ENCODE measurements around the gene KLHL12.
"Not testable (repeated sequence)": the region's sequence is repeated elsewhere in the genome, so short reads cannot be mapped to it uniquely, and the experiment has no call there.

The KLHL12 gene

GRCh38 chr1:202952099-202952498, 25.1 kb upstream of the KLHL12 start:
- in situ Hi-C loops (cut with HindIII; ENCODE audit: low sequenced_read_pairs): loop anchor here (10.0 kb wide), 1 partner anchor 47 kb away; no protein-coding TSS in a partner anchor

GRCh38 chr1:202951437-202951836, 24.4 kb upstream of the KLHL12 start:
- in situ Hi-C loops (cut with HindIII; ENCODE audit: low sequenced_read_pairs): loop anchor here (10.0 kb wide), 1 partner anchor 47 kb away; no protein-coding TSS in a partner anchor

DNA sequence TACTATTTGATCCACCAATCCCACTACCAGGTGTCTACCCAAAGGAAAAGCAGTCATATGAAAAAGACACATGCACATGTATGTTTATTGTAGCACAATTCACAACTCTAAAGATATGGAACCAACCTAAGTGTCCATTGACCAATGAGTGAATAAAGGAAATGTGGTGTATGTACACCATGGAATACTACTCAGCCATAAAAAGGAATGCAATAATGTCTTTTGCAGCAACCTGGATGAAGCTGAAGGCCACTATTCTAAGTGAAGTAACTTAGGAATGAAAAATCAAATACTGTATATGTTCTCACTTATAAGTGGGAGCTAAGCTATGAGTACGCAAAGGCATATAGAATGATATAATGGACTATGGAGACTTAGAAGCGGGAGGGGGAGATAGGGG, 18.4 kb upstream of the KLHL12 start:
- in situ Hi-C loops (cut with HindIII; ENCODE audit: low sequenced_read_pairs): no loop called here

GRCh38 chr1:202944438-202944921, 17.4 kb upstream of the KLHL12 start:
- in situ Hi-C loops (cut with HindIII; ENCODE audit: low sequenced_read_pairs): no loop called here

DNA sequence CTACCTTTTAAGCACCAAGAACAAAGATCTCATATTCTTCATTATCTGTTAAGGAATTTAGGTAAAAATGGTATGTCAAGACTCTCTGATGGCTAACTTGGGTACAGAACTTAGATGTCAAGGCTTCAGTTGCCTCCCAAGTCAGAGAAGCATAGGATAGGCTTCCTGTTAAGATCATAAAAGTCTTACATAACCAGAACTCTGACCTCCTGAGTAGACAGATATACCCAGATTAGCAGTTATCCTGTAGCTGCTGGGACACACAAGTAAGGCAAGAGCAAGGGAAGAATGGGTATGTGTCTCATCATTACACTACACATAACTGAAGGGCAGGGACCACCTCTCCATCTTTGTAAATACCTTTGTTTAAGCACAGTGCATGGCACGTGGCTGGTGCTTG, 15.4 kb upstream of the KLHL12 start:
- in situ Hi-C loops (cut with HindIII; ENCODE audit: low sequenced_read_pairs): no loop called here

DNA sequence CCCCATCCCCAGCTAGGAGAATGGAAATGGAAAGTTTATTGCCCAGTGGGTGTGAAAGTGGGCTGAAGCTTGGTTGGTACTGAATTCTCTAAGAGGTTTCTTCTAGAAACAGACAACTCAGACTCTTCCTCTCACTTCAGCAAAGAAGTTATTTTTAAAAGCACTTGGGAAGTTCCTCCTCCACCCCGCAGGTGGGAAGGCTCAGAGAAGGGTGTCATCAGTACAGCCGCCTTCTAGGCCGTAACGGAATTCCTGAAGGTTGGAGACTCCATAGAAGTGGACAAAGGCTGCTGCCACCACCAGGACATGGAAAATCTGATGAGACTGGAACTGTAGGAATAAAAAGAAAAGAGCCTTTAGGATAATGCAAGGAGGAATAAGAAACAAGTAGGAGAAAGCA, 14.3 kb upstream of the KLHL12 start:
- in situ Hi-C loops (cut with HindIII; ENCODE audit: low sequenced_read_pairs): no loop called here

DNA sequence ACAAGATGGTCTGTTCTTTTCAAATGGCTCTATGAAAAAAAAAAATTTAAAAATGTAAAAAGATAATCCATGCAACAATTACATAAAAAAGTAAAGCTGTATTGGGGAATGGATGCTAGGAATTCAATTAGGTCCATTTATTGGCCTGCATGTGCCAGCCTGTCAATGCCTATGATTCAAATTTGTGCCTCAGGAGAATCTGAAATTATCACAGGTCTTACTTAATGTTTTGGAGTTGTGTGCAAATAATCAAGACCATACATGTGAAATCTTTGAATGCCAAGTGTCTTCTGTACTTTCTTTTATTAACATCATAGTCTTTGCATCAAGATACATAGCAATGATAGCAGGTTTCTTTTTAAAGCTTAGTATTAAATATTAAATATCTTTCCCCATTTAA, 13.5 kb upstream of the KLHL12 start:
- in situ Hi-C loops (cut with HindIII; ENCODE audit: low sequenced_read_pairs): no loop called here

DNA sequence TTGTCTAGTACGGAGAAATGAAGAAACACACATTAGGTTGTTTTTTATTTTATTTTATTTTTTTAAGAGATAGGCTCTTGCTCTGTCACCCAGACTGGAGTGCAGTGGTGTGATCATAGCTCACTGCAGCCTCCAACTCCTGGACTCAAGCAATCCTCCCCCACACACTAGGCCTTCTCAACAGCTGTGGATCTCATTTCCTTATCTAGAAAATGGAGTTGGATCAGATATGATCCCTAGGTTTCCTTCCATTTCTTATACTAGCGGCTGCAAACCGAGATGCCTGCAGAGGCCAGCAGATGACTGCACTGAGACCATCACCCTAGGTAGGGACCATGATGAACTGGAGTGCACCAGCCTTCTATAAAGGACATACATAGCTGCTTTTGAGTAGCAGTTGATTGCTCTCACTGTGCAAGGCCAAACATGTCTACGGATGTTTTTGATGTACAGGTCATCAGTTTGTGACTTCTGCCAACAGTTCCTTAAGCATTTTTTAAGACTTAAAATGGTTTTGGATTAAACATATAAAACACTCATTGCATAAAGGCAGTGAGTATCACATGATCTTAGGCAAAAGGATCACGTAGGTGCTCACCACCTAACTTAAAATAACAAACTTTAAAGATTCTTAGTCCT, 11.4 kb upstream of the KLHL12 start:
- in situ Hi-C loops (cut with HindIII; ENCODE audit: low sequenced_read_pairs): no loop called here

- in situ Hi-C loops (cut with HindIII; ENCODE audit: low sequenced_read_pairs): not testable (repeated sequence)
Measured at GRCh38 chr1:202936409-202936808, 9.4 kb upstream of the KLHL12 start.

GRCh38 chr1:202935844-202936243, 8.8 kb upstream of the KLHL12 start:
- in situ Hi-C loops (cut with HindIII; ENCODE audit: low sequenced_read_pairs): no loop called here

DNA sequence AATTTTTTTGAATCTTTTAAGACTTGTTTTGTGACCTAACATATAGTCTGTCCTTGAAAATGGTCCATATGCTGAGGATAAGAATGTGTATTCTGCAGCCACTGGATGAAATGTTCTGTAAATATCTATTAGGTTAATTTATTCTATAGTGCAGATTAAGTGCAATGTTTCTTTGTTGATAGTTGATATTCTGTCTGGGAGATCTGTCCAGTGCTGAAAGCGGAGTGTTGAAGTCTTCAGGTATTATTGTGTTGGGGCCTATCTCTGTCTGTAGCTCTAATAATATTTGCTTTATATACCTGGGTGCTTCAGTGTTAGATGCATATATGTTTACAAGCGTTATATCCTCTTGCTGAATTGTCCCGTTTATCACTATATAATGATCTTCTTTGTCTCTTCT, 7.7 kb upstream of the KLHL12 start:
- in situ Hi-C loops (cut with HindIII; ENCODE audit: low sequenced_read_pairs): no loop called here

- in situ Hi-C loops (cut with HindIII; ENCODE audit: low sequenced_read_pairs): no loop called here
Measured at GRCh38 chr1:202932476-202932875, 5.4 kb upstream of the KLHL12 start.

- in situ Hi-C loops (cut with HindIII; ENCODE audit: low sequenced_read_pairs): no loop called here
Measured at GRCh38 chr1:202923533-202923932, 3.5 kb downstream of the KLHL12 start.

GRCh38 chr1:202919615-202920014, 7.4 kb downstream of the KLHL12 start:
- in situ Hi-C loops (cut with HindIII; ENCODE audit: low sequenced_read_pairs): loop anchor here (5.0 kb wide), 1 partner anchor 67 kb away; no protein-coding TSS in a partner anchor

DNA sequence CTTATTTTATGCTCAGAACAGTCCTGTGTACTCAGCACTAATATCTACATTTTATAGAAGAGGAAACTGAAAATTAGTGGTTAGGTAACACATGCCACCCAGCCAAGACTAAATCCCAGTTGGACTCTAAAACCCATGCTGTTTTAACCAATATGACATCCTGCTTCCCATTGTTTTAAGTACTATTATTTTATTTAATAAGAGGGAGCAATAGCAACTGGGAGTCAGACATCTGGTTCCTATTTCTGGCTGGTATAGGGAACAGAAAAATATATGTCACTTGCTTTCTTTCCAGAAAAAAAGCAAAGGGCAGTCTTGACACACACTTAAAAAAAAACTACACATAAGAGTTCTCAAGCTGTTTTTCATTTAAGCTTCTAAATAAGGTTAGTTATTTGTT, 11.9 kb downstream of the KLHL12 start:
- in situ Hi-C loops (cut with HindIII; ENCODE audit: low sequenced_read_pairs): loop anchor here (5.0 kb wide), 1 partner anchor 63 kb away; no protein-coding TSS in a partner anchor

DNA sequence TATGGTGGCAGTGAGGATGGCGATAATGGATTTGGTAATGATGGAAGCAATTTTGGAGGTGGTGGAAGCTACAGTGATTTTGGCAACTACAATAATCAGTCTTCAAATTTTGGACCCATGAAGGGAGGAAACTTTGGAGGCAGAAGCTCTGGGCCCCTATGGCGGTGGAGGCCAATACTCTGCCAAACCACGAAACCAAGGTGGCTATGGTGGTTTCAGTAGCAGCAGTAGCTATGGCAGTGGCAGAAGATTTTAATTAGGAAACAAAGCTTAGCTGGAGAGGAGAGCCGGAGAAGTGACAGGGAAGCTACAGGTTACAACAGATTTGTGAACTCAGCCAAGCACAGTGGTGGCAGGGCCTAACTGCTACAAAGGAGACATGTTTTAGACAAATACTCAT, 14.6 kb downstream of the KLHL12 start:
- in situ Hi-C loops (cut with HindIII; ENCODE audit: low sequenced_read_pairs): not testable (repeated sequence)

DNA sequence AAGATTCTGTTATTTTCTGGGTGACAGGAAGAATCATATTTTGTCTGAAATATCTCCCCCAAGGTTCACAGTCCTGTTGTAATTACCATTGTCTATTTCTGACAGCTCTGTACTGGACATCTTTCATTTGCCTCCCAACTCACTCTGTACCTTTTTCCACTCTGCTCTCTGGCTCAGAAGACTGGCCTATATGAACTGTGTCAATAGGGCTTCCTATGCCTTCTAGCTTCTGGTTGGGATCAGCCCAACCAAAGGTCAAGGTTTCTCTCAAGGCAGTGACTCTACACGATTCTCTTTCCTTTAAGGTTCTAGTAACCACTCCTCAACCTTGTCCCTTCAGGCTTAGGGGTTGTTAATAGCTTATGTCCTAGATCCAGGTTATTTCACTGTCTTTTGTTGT, 17.5 kb downstream of the KLHL12 start:
- in situ Hi-C loops (cut with HindIII; ENCODE audit: low sequenced_read_pairs): loop anchor here (10.0 kb wide), 1 partner anchor 45 kb away; the partner anchor contains the start of gene ADIPOR1

- in situ Hi-C loops (cut with HindIII; ENCODE audit: low sequenced_read_pairs): loop anchor here (10.0 kb wide), 1 partner anchor 46 kb away; the partner anchor contains the start of gene ADIPOR1
Measured at GRCh38 chr1:202908998-202909397, 18.0 kb downstream of the KLHL12 start.

DNA sequence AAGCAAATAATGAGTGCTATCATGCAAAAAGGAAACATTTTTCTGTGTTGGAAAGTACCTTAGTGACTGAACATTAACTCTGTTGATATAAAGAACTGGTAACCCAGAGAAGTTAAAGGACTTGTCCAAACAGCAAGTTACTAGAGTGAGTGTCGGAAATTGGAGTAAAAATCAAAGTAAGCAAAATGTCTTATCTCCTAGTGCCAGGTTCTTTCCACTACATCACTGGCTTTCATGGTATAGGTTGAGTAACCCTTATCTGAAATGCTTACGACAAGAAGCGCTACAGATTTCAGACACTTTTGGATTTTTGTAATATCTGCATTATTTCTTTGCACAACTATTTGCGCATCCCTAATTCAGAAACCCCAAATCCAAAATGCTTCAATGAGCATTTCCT, 21.7 kb downstream of the KLHL12 start:
- in situ Hi-C loops (cut with HindIII; ENCODE audit: low sequenced_read_pairs): loop anchor here (10.0 kb wide), 1 partner anchor 49 kb away; the partner anchor contains the start of gene ADIPOR1

GRCh38 chr1:202903808-202904207, 23.2 kb downstream of the KLHL12 start:
- in situ Hi-C loops (cut with HindIII; ENCODE audit: low sequenced_read_pairs): loop anchor here (10.0 kb wide), 1 partner anchor 51 kb away; the partner anchor contains the start of gene ADIPOR1

DNA sequence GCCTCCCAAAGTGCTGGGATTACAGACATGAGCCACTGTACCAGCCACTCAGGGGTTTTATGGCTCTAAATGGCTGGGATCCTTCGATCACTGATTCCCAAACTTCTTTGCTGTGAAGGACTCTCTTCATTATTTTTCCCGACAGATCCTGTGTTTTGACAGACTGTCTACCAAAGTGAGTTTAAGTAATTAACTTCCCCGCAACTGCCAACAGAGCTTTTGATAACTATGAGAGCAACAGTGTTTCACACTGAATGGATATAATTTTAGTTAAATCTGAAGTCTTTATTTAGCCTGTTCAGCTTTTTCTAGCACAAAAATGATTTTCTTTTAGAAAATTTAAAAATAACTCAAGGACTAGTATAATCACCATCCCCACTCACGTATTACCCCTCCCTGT, 25.5 kb downstream of the KLHL12 start:
- in situ Hi-C loops (cut with HindIII; ENCODE audit: low sequenced_read_pairs): loop anchor here (10.0 kb wide), 1 partner anchor 53 kb away; the partner anchor contains the start of gene ADIPOR1

- in situ Hi-C loops (cut with HindIII; ENCODE audit: low sequenced_read_pairs): no loop called here
Measured at GRCh38 chr1:202892501-202892900, 34.5 kb downstream of the KLHL12 start.
